GM06990 (cell line): Measurements from ENCODE around the gene POLD2.

Experiments
- DNase-seq: peaks from one replicate; pipeline ENCODE4 v3.0.0-alpha.2; 2011; ENCODE audit not compliant: insufficient read length; ENCODE audit errors: extremely low read depth
- H3K27me3 ChIP-seq: replicated peaks from 2 replicates; pipeline ENCODE4 v1.6.0; 2011; ENCODE audit warnings: low read length; ENCODE audit not compliant: control insufficient read depth, insufficient read depth
- H3K36me3 ChIP-seq: 2 replicates; pipeline ENCODE4 v1.5.1; 2011; ENCODE audit warnings: low read length; ENCODE audit not compliant: control insufficient read depth, insufficient read depth
- H3K4me3 ChIP-seq: replicated peaks from 2 replicates; pipeline ENCODE4 v1.5.1; 2011; ENCODE audit warnings: low read depth, mild to moderate bottlenecking, control low read depth, low read length
- TF ChIP-seq, protein P1 (sequence below): IDR thresholded peaks from 2 replicates; pipeline ENCODE4 v1.5.1; 2011; ENCODE audit warnings: low read length, control low read depth, mild to moderate bottlenecking, inconsistent platforms; ENCODE audit not compliant: insufficient read depth, poor library complexity, severe bottlenecking

Gene POLD2

GRCh38 chr7:44079331-44080021 lies 43.9 kb downstream of the POLD2 start:
- Histone ChIP-seq H3K4me3 (no peak overlapping the region), H3K27me3 (no peaks in the 10 kb centered on the region), H3K36me3 (peaks cover 39% of the 10 kb centered on the region)
- TF ChIP-seq, protein P1, sequence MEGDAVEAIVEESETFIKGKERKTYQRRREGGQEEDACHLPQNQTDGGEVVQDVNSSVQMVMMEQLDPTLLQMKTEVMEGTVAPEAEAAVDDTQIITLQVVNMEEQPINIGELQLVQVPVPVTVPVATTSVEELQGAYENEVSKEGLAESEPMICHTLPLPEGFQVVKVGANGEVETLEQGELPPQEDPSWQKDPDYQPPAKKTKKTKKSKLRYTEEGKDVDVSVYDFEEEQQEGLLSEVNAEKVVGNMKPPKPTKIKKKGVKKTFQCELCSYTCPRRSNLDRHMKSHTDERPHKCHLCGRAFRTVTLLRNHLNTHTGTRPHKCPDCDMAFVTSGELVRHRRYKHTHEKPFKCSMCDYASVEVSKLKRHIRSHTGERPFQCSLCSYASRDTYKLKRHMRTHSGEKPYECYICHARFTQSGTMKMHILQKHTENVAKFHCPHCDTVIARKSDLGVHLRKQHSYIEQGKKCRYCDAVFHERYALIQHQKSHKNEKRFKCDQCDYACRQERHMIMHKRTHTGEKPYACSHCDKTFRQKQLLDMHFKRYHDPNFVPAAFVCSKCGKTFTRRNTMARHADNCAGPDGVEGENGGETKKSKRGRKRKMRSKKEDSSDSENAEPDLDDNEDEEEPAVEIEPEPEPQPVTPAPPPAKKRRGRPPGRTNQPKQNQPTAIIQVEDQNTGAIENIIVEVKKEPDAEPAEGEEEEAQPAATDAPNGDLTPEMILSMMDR = no peak
- no peak for DNase-seq

DNA sequence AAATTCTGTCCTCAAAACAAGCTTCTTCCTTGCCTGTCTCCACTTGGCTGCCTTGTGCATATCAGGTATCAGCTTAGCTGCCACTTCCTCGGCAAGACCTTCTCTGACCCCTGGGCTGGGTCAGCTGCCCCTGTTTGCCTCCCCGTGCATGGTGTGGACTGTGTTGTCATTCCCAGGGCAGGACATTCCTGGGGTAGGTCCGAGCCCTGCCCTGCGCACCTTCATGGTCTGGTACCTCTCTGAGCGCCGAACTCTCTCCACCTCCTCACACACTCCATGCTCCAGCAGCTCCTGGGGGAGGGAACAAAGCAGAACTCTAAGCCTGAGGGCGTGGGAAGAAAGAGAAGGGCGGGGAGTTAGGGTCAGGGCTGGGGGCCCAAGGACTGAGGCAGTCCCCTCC lies 44.8 kb downstream of the POLD2 start:
- TF ChIP-seq, protein P1 = no peak
- no peak overlapping the region for H3K4me3 ChIP-seq
- no peak for DNase-seq
- peaks cover 45% of the 10 kb centered on the region for H3K36me3 ChIP-seq
- H3K27me3 ChIP-seq = no peaks in the 10 kb centered on the region

DNA sequence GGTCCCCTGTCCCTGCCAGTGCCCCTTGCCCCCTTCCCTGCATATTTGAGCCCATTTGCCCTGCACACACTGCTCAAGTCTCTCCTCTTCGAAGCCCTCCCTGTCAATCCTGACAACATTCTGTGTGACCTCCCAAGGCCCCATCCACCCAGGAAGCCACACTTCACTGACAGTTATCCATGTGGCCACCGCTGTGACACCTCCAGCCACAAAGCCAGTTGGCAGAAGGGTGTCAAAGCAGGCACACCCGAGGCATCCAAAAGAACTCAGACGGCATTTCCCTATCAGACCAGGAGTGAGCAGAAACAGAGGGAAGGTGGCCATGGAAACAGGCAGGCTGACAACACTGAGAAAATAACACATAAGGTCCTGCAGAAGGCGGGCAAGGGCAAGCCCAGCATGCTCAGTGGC lies 45.7 kb downstream of the POLD2 start:
- Histone ChIP-seq H3K27me3 (no peaks in the 10 kb centered on the region), H3K4me3 (no peak overlapping the region), H3K36me3 (peaks cover 53% of the 10 kb centered on the region)
- TF ChIP-seq, protein P1 = no peak
- no peak for DNase-seq

- TF ChIP-seq, protein P1 = no peak
These were observed 46.3 kb downstream of the POLD2 start for GRCh38 chr7:44077061-44077460.

GRCh38 chr7:44076101-44076895 lies 47.0 kb downstream of the POLD2 start:
- Histone ChIP-seq H3K27me3 (no peaks in the 10 kb centered on the region), H3K36me3 (peaks cover 55% of the 10 kb centered on the region)
- TF ChIP-seq, protein P1 = no peak

More at GRCh38 chr7:44077061-44077460, 46.3 kb downstream of the POLD2 start:
- no peaks in the 10 kb centered on the region for H3K27me3 ChIP-seq
- no peak overlapping the region for H3K4me3 ChIP-seq
- peaks cover 55% of the 10 kb centered on the region for H3K36me3 ChIP-seq
- no peak for DNase-seq

More at GRCh38 chr7:44076101-44076895, 47.0 kb downstream of the POLD2 start:
- no peak overlapping the region for H3K4me3 ChIP-seq
- no peak for DNase-seq
